Cardiac muscle cell (in vitro differentiated cells and primary cell): ENCODE data around the gene SCAMP2. TPM values are rescaled to one million over a fixed set of nuclear protein-coding genes. Genes with fewer than 3 reads are reported as not detected.

Experiments
- DNase-seq, 2 donors: peaks; one replicate each; pipeline versions ENCODE4 v3.0.0 to v3.0.0-alpha.2; 2010 to 2017; ENCODE audit warnings: low read depth in 1 of 2, low spot score in 1 of 2
- H3K27ac ChIP-seq: fragments of 200-600 bp; sonication (generic); 2 replicates; pipeline ENCODE4 v1.5.1; 2016
- H3K27me3 ChIP-seq: fragments of 200-600 bp; sonication (generic); 2 replicates; pipeline ENCODE4 v1.6.0; 2016; ENCODE audit warnings: control low read depth
- H3K36me3 ChIP-seq: fragments of 200-600 bp; sonication (generic); 2 replicates; pipeline ENCODE4 v1.5.1; 2016; ENCODE audit warnings: control low read depth
- H3K4me1 ChIP-seq: fragments of 200-600 bp; sonication (generic); 2 replicates; pipeline ENCODE4 v1.8.1; 2017; ENCODE audit warnings: low read depth, mild to moderate bottlenecking, mixed run types
- H3K4me3 ChIP-seq: fragments of 200-600 bp; sonication (generic); 2 replicates; pipeline ENCODE4 v1.5.1; 2016; ENCODE audit warnings: mild to moderate bottlenecking
- H3K9me3 ChIP-seq: fragments of 200-600 bp; sonication (generic); 2 replicates; pipeline ENCODE4 v1.5.1; 2017; ENCODE audit warnings: low read depth, mild to moderate bottlenecking, control low read depth
- CTCF ChIP-seq: IDR thresholded peaks from 2 replicates; pipeline ENCODE4 v1.5.1; 2012; ENCODE audit warnings: low read depth, mild to moderate bottlenecking, low read length
- polyA plus RNA-seq: library from polyadenylated mRNA; unstranded; fragments of >200 nt; fragmentation: Nextera tagmentation; extraction: Ambion mirVana; gene quantifications from 2 replicates; pipeline ENCODE4 v1.2.1, GENCODE V29; 2016
- total RNA-seq: library from RNA; depleted of rRNA; stranded (reverse); fragments of >200 nt; gene quantifications from 2 replicates; pipeline ENCODE4 v1.2.3, GENCODE V29; 2016

SCAMP2 gene
- total and polyA plus RNA-seq, 2 experiments from 2014 or later = 52.3 to 115 TPM

GRCh38 chr15:74884428-74885223, 11.5 kb upstream of the SCAMP2 start:
- H3K27ac ChIP-seq = no peak overlapping the region
- peaks cover 9% of the 10 kb centered on the region for H3K4me1 ChIP-seq
- peak in 1 of 2 donors; percentile 16 for DNase-seq
- no peaks in the 10 kb centered on the region for H3K36me3 ChIP-seq
- no peaks in the 10 kb centered on the region for H3K9me3 ChIP-seq
- no peaks in the 10 kb centered on the region for H3K27me3 ChIP-seq
- no peak for TF ChIP-seq CTCF
- H3K4me3 ChIP-seq = no peak overlapping the region

- Histone ChIP-seq H3K36me3 (no peaks in the 10 kb centered on the region), H3K9me3 (no peaks in the 10 kb centered on the region), H3K4me3 (no peak overlapping the region)
Observed at GRCh38 chr15:74882528-74882927, 9.4 kb upstream of the SCAMP2 start.

GRCh38 chr15:74878273-74878672, 5.1 kb upstream of the SCAMP2 start:
- Histone ChIP-seq H3K27ac (no peak overlapping the region), H3K36me3 (no peaks in the 10 kb centered on the region), H3K9me3 (no peaks in the 10 kb centered on the region), H3K27me3 (no peaks in the 10 kb centered on the region), H3K4me1 (peaks cover 4% of the 10 kb centered on the region), H3K4me3 (no peak overlapping the region)
- TF ChIP-seq CTCF = no peak
- no peak for DNase-seq

More at GRCh38 chr15:74882528-74882927, 9.4 kb upstream of the SCAMP2 start:
- no peak for TF ChIP-seq CTCF
- H3K4me1 ChIP-seq = no peaks in the 10 kb centered on the region
- no peak for DNase-seq
- no peaks in the 10 kb centered on the region for H3K27me3 ChIP-seq
- H3K27ac ChIP-seq = no peak overlapping the region

GRCh38 chr15:74873756-74874424, 725 bp upstream of the SCAMP2 start:
- H3K27ac ChIP-seq = peak overlapping the region; percentile 87
- no peak for TF ChIP-seq CTCF
- DNase-seq = peak in 1 of 2 donors; percentile 16

GRCh38 chr15:74872702-74873035, 496 bp downstream of the SCAMP2 start:
- H3K36me3 ChIP-seq = no peaks in the 10 kb centered on the region
- peaks cover 28% of the 10 kb centered on the region for H3K4me1 ChIP-seq
- no peaks in the 10 kb centered on the region for H3K27me3 ChIP-seq
- no peaks in the 10 kb centered on the region for H3K9me3 ChIP-seq
- peak overlapping the region; percentile 87 for H3K27ac ChIP-seq
- H3K4me3 ChIP-seq = peak overlapping the region; percentile 43
- no peak for TF ChIP-seq CTCF
- no peak for DNase-seq

More at GRCh38 chr15:74873756-74874424, 725 bp upstream of the SCAMP2 start:
- H3K4me1 ChIP-seq = peaks cover 25% of the 10 kb centered on the region
- peak overlapping the region; percentile 43 for H3K4me3 ChIP-seq
- H3K27me3 ChIP-seq = no peaks in the 10 kb centered on the region
- H3K9me3 ChIP-seq = no peaks in the 10 kb centered on the region
- H3K36me3 ChIP-seq = no peaks in the 10 kb centered on the region
